ENCODE results near the gene NDST4.

NDST4 gene

GRCh38 chr4:115110191-115111181 is 2.9 kb downstream of the NDST4 start:
- no peaks in the 10 kb centered on the region for H3K9me3 ChIP-seq (ENCODE audit: low read length)
- H2AFZ ChIP-seq (ENCODE audit: low read depth, low read length), result peak overlapping the region; percentile 24
- no peaks in the 10 kb centered on the region for H3K36me3 ChIP-seq (ENCODE audit: insufficient read depth, low read length)
- H3K4me1 ChIP-seq (ENCODE audit: insufficient read depth, low read length), result peaks cover 31% of the 10 kb centered on the region
- H3K27me3 ChIP-seq (ENCODE audit: insufficient read depth, low read length), result no peaks in the 10 kb centered on the region
- no peak overlapping the region for H3K4me3 ChIP-seq (ENCODE audit: low read length)

- Histone ChIP-seq H3K9me3 (ENCODE audit: low read length) (no peaks in the 10 kb centered on the region), H3K36me3 (ENCODE audit: insufficient read depth, low read length) (no peaks in the 10 kb centered on the region), H3K4me1 (ENCODE audit: insufficient read depth, low read length) (peaks cover 27% of the 10 kb centered on the region), H3K4me3 (ENCODE audit: low read length) (no peak overlapping the region), H2AFZ (ENCODE audit: low read depth, low read length) (no peak overlapping the region), H3K27me3 (ENCODE audit: insufficient read depth, low read length) (no peaks in the 10 kb centered on the region)
Measured at GRCh38 chr4:115108850-115109249, 4.6 kb downstream of the NDST4 start.

GRCh38 chr4:115107411-115107810 is 6.0 kb downstream of the NDST4 start:
- no peak overlapping the region for H2AFZ ChIP-seq (ENCODE audit: low read depth, low read length)
- H3K4me3 ChIP-seq (ENCODE audit: low read length), result no peak overlapping the region
- H3K9me3 ChIP-seq (ENCODE audit: low read length), result no peaks in the 10 kb centered on the region
- H3K36me3 ChIP-seq (ENCODE audit: insufficient read depth, low read length), result no peaks in the 10 kb centered on the region
- peaks cover 18% of the 10 kb centered on the region for H3K4me1 ChIP-seq (ENCODE audit: insufficient read depth, low read length)
- H3K27me3 ChIP-seq (ENCODE audit: insufficient read depth, low read length), result no peaks in the 10 kb centered on the region

GRCh38 chr4:115101675-115102074 is 11.7 kb downstream of the NDST4 start:
- H2AFZ ChIP-seq (ENCODE audit: low read depth, low read length), result no peak overlapping the region
- H3K27me3 ChIP-seq (ENCODE audit: insufficient read depth, low read length), result no peaks in the 10 kb centered on the region
- no peaks in the 10 kb centered on the region for H3K36me3 ChIP-seq (ENCODE audit: insufficient read depth, low read length)
- no peak overlapping the region for H3K4me3 ChIP-seq (ENCODE audit: low read length)
- no peaks in the 10 kb centered on the region for H3K9me3 ChIP-seq (ENCODE audit: low read length)
- no peaks in the 10 kb centered on the region for H3K4me1 ChIP-seq (ENCODE audit: insufficient read depth, low read length)

- Histone ChIP-seq H3K36me3 (ENCODE audit: insufficient read depth, low read length) (no peaks in the 10 kb centered on the region), H2AFZ (ENCODE audit: low read depth, low read length) (no peak overlapping the region), H3K9me3 (ENCODE audit: low read length) (no peaks in the 10 kb centered on the region), H3K27me3 (ENCODE audit: insufficient read depth, low read length) (no peaks in the 10 kb centered on the region), H3K4me1 (ENCODE audit: insufficient read depth, low read length) (no peaks in the 10 kb centered on the region), H3K4me3 (ENCODE audit: low read length) (no peak overlapping the region)
Measured at GRCh38 chr4:115090483-115091075, 22.8 kb downstream of the NDST4 start.

GRCh38 chr4:115082633-115083032 is 30.8 kb downstream of the NDST4 start:
- no peaks in the 10 kb centered on the region for H3K4me1 ChIP-seq (ENCODE audit: insufficient read depth, low read length)
- no peak overlapping the region for H3K4me3 ChIP-seq (ENCODE audit: low read length)
- H3K27me3 ChIP-seq (ENCODE audit: insufficient read depth, low read length), result no peaks in the 10 kb centered on the region
- peaks cover 4% of the 10 kb centered on the region for H3K9me3 ChIP-seq (ENCODE audit: low read length)
- H2AFZ ChIP-seq (ENCODE audit: low read depth, low read length), result no peak overlapping the region
- no peaks in the 10 kb centered on the region for H3K36me3 ChIP-seq (ENCODE audit: insufficient read depth, low read length)

GRCh38 chr4:115076691-115077090 is 36.7 kb downstream of the NDST4 start:
- H2AFZ ChIP-seq (ENCODE audit: low read depth, low read length), result no peak overlapping the region
- no peak overlapping the region for H3K4me3 ChIP-seq (ENCODE audit: low read length)
- H3K27me3 ChIP-seq (ENCODE audit: insufficient read depth, low read length), result no peaks in the 10 kb centered on the region
- no peaks in the 10 kb centered on the region for H3K4me1 ChIP-seq (ENCODE audit: insufficient read depth, low read length)
- H3K36me3 ChIP-seq (ENCODE audit: insufficient read depth, low read length), result no peaks in the 10 kb centered on the region
- H3K9me3 ChIP-seq (ENCODE audit: low read length), result no peaks in the 10 kb centered on the region

- Histone ChIP-seq H3K9me3 (ENCODE audit: low read length) (no peaks in the 10 kb centered on the region), H2AFZ (ENCODE audit: low read depth, low read length) (no peak overlapping the region), H3K4me3 (ENCODE audit: low read length) (no peak overlapping the region), H3K36me3 (ENCODE audit: insufficient read depth, low read length) (no peaks in the 10 kb centered on the region), H3K4me1 (ENCODE audit: insufficient read depth, low read length) (no peaks in the 10 kb centered on the region), H3K27me3 (ENCODE audit: insufficient read depth, low read length) (no peaks in the 10 kb centered on the region)
Measured at GRCh38 chr4:115058533-115058932, 54.9 kb downstream of the NDST4 start.

- Histone ChIP-seq H3K27me3 (ENCODE audit: insufficient read depth, low read length) (no peaks in the 10 kb centered on the region), H3K4me3 (ENCODE audit: low read length) (no peak overlapping the region), H3K9me3 (ENCODE audit: low read length) (no peaks in the 10 kb centered on the region), H3K4me1 (ENCODE audit: insufficient read depth, low read length) (no peaks in the 10 kb centered on the region), H3K36me3 (ENCODE audit: insufficient read depth, low read length) (no peaks in the 10 kb centered on the region), H2AFZ (ENCODE audit: low read depth, low read length) (no peak overlapping the region)
Measured at GRCh38 chr4:115054836-115055235, 58.6 kb downstream of the NDST4 start.

- Histone ChIP-seq H3K27me3 (ENCODE audit: insufficient read depth, low read length) (no peaks in the 10 kb centered on the region), H3K9me3 (ENCODE audit: low read length) (no peaks in the 10 kb centered on the region), H3K36me3 (ENCODE audit: insufficient read depth, low read length) (no peaks in the 10 kb centered on the region), H3K4me3 (ENCODE audit: low read length) (no peak overlapping the region), H2AFZ (ENCODE audit: low read depth, low read length) (no peak overlapping the region), H3K4me1 (ENCODE audit: insufficient read depth, low read length) (no peaks in the 10 kb centered on the region)
Measured at GRCh38 chr4:115053313-115053712, 60.1 kb downstream of the NDST4 start.

GRCh38 chr4:115042496-115042895 is 70.9 kb downstream of the NDST4 start:
- Histone ChIP-seq H3K4me3 (ENCODE audit: low read length) (no peak overlapping the region), H3K4me1 (ENCODE audit: insufficient read depth, low read length) (no peaks in the 10 kb centered on the region), H3K9me3 (ENCODE audit: low read length) (no peaks in the 10 kb centered on the region), H2AFZ (ENCODE audit: low read depth, low read length) (no peak overlapping the region), H3K27me3 (ENCODE audit: insufficient read depth, low read length) (no peaks in the 10 kb centered on the region), H3K36me3 (ENCODE audit: insufficient read depth, low read length) (no peaks in the 10 kb centered on the region)

- Histone ChIP-seq H2AFZ (ENCODE audit: low read depth, low read length) (no peak overlapping the region), H3K4me3 (ENCODE audit: low read length) (no peak overlapping the region), H3K27me3 (ENCODE audit: insufficient read depth, low read length) (no peaks in the 10 kb centered on the region), H3K9me3 (ENCODE audit: low read length) (no peaks in the 10 kb centered on the region), H3K4me1 (ENCODE audit: insufficient read depth, low read length) (no peaks in the 10 kb centered on the region), H3K36me3 (ENCODE audit: insufficient read depth, low read length) (no peaks in the 10 kb centered on the region)
Measured at GRCh38 chr4:115030281-115030680, 83.1 kb downstream of the NDST4 start.

GRCh38 chr4:115028682-115029410 is 84.6 kb downstream of the NDST4 start:
- H2AFZ ChIP-seq (ENCODE audit: low read depth, low read length), result no peak overlapping the region
- H3K4me3 ChIP-seq (ENCODE audit: low read length), result no peak overlapping the region
- no peaks in the 10 kb centered on the region for H3K4me1 ChIP-seq (ENCODE audit: insufficient read depth, low read length)
- H3K27me3 ChIP-seq (ENCODE audit: insufficient read depth, low read length), result no peaks in the 10 kb centered on the region
- no peaks in the 10 kb centered on the region for H3K9me3 ChIP-seq (ENCODE audit: low read length)
- H3K36me3 ChIP-seq (ENCODE audit: insufficient read depth, low read length), result no peaks in the 10 kb centered on the region
